ENCODE data around the gene SPHK1.
A peak's percentile ranks its signal among the peaks of the same experiment; 100 is the strongest.

The SPHK1 gene

DNA sequence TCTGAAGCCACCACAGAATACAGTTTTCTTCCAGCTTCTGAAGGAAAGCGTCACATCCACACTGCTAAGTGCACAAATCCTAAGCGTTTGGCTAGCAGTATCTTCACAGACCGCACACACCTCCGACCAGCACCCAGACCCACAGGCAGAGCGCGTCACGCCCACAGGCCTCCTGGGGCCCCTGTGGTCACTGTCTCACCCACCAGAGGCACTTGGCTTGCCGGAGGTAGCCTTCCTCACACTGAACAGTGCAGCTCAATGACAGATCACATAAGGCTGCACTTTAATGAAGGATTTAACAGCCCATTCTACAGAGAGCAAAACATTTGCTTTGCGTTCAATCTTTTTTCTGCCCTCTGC, 21.2 kb downstream of the SPHK1 start:
- no peak for DNase-seq (ENCODE audit: low spot score)
- TF ChIP-seq, protein P1, sequence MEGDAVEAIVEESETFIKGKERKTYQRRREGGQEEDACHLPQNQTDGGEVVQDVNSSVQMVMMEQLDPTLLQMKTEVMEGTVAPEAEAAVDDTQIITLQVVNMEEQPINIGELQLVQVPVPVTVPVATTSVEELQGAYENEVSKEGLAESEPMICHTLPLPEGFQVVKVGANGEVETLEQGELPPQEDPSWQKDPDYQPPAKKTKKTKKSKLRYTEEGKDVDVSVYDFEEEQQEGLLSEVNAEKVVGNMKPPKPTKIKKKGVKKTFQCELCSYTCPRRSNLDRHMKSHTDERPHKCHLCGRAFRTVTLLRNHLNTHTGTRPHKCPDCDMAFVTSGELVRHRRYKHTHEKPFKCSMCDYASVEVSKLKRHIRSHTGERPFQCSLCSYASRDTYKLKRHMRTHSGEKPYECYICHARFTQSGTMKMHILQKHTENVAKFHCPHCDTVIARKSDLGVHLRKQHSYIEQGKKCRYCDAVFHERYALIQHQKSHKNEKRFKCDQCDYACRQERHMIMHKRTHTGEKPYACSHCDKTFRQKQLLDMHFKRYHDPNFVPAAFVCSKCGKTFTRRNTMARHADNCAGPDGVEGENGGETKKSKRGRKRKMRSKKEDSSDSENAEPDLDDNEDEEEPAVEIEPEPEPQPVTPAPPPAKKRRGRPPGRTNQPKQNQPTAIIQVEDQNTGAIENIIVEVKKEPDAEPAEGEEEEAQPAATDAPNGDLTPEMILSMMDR (IDR thresholded peaks at IDR 0.05; ENCODE audit: extremely low read depth, missing control alignments) = no peak

DNA sequence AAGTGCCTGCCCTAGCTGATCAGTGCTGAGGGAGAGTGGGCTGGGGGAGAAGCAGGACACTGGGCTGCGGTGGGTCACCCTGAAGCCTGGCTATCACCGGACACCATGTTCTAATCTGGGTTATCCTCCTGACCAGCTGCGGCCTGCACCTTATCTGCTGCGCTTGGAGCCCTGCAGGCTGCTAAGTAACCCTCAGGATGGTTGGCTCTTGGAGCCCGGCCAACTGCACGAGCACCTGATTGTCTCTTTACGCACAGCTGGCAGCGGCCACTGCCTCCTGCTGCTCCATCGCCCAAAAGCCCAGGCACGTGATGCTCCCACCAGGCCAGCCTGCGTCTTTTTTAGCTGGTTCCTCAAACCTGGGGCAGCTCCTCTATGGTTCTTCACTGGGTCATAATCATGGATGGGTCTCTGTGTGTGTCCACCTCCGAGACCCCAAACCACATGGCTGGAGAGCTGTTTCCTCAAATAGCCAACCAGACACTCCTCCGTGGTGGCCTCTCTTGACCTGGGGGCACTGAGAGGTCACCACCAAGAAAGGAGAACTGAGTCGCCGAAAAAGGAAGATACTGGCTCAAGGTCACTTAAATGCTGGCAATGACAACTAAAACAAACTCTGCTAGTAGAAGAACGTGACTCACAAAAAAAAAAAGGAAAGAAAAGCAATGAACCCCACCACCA, 21.7 kb downstream of the SPHK1 start:
- TF ChIP-seq, protein P1 (IDR thresholded peaks at IDR 0.05; ENCODE audit: extremely low read depth, missing control alignments) = no peak
- no peak for DNase-seq (ENCODE audit: low spot score)

DNA sequence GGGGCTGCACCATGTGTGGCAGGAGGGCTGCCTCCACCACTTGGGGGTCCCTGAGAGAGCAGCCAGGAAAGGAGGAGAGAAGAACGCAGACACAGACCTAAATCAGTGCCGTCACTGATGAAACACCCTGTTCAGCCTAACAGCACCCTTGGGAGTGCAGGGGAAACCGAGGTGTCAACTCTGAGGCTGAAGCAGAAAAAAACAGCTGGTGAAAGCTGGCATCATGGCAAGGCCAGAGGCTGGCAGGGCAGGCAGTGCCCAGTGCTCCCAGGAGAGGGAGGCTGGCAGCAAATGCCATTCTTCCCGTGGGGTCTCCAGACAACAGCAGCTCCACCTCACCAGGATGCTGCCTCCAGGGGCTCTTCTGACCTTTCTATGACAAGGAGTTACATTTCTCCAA, 23.1 kb downstream of the SPHK1 start:
- no peak for DNase-seq (ENCODE audit: low spot score)
- TF ChIP-seq, protein P1 (IDR thresholded peaks at IDR 0.05; ENCODE audit: extremely low read depth, missing control alignments) = no peak

DNA sequence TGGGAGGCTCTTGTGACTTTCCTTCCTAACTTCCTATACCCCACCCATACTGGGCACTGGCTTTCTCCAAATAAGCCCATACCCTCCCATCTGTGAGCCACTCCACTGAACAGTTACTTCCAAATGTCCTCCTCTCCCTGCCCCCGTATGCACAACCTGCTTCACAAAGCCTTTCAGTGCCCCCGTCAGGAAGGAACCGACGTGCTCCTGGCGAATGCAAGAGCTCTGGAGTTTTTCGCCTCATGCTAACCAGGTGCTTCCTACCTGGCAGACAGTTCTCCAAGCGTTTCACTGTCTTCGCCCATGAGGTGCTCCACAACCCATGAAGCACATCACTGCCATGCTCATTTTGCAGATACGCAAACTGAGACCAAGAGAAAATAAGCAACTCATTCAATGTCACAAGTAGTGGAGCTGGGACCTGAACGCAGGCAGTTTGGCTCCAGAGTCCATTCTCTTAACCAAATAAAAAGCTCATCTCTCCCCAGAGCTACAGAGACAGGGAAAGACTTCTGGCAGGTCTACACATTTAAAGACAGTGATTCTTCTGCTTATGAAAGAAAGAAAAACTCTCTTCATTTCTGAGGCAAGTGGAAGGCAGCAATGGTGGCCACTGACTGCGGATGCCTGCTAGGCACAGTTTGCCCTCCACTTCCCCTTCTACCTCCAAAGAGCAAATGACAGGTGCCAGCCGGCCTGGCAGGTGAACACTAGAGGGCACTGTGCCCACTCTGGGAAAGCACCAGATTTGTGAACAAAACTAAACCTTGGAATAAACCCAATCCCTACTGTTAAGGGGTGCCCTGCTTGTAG, 23.8 kb downstream of the SPHK1 start:
- DNase-seq (ENCODE audit: low spot score) = peak; percentile 76
- TF ChIP-seq, protein P1 (IDR thresholded peaks at IDR 0.05; ENCODE audit: extremely low read depth, missing control alignments) = peak; percentile 87

DNA sequence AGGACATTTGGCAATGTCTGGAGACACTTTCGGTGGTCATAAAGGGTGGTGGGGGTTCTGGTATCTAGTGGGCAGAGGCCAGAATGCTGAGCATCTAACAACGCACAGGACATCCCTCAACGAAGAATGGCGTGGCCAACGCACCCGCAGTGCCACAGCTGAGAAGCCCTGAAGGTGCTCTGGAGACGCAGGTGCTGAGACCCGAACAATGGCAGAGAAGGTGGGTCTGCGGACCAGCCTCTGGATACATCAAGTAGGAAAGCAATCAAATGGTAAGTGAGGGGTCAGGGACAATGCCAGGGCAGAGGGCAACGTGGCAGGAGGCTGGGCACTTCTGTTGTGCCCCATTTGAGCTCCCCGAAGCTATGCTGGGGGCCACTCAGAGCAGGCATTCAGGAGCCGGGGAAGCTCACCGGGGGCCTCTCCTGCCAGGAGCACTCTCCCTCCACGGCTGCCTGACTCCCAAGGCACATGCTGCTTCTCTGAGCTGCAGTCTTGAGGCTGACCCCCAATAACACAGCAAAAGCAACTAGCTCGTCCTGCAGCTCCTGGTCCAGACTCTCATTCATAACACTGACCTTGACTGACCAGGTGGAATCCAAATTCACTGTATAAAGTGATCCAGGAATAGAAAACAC, 26.0 kb downstream of the SPHK1 start:
- no peak for DNase-seq (ENCODE audit: low spot score)
- TF ChIP-seq, protein P1 (IDR thresholded peaks at IDR 0.05; ENCODE audit: extremely low read depth, missing control alignments) = no peak

DNA sequence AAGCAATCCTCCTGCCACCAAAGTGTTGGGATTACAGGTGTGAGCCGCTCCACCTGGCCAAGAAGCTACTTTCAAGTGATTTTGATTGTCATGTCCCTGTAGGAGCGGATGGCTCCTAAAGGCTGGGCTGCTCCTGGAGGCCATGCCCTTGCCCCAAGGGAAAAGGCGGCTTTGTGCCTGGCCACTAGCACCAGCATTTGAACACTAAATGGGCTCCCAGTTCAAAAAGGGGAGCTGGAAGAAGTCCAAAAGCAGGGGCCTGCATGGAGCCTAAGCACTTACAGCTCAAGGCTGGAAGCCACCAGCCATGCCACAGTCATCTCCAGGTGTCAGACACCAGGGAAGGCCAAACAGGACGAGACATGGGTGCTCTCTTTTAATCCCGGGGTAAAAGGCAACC, 26.8 kb downstream of the SPHK1 start:
- TF ChIP-seq, protein P1 (IDR thresholded peaks at IDR 0.05; ENCODE audit: extremely low read depth, missing control alignments) = no peak
- no peak for DNase-seq (ENCODE audit: low spot score)

Measured in GM20000 (cell line).